H4 (cell line): Measurements from ENCODE around the gene DDX6. TPM values are rescaled to one million over a fixed set of nuclear protein-coding genes. Genes with fewer than 3 reads are reported as not detected.
"Not testable (repeated sequence)": the region's sequence is repeated elsewhere in the genome, so short reads cannot be mapped to it uniquely, and the experiment has no call there.

Source experiments
- DNase-seq: peaks from one replicate; pipeline ENCODE4 v3.0.0-alpha.2; 2015; ENCODE audit warnings: low spot score
- total RNA-seq: library from RNA; depleted of rRNA; stranded (reverse); fragments of >200 nt; shearing (Covaris generic); gene quantifications from 2 replicates; pipeline ENCODE4 v1.2.3, GENCODE V29; 2014

The DDX6 gene
- total RNA-seq, 1 experiment from 2014 or later, result 67.0 TPM

DNA sequence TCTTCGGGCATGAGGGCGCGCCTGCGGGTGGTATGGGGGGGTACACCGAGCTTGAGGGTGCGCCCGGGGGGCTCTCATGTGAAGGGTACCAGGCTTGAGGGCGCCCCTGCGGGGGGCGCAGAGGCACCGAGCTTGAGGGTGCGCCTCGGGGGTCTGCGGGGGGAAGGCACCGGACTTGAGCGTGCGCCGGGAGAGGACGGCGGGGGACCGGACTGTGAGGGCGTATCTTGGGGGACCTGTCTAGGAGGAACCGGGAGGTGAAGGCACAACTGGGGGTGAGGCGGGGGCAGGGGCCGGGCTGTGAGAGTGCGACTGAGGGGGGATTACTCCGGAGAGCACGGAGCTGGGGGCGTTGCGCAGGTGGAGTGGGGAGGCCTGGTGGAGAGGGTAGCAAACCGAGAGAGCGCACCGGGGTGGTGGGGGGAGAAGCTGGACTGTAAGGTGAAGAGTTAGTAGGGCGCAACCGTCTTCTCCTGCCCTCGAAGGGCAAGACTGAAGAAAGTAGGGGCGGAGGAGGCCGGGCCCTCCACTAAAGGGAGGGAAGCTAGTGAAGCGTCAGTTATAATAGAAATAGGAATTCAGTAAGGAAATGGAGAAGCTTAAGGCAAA, 1.1 kb upstream of the DDX6 start:
- DNase-seq, result no peak

DNA sequence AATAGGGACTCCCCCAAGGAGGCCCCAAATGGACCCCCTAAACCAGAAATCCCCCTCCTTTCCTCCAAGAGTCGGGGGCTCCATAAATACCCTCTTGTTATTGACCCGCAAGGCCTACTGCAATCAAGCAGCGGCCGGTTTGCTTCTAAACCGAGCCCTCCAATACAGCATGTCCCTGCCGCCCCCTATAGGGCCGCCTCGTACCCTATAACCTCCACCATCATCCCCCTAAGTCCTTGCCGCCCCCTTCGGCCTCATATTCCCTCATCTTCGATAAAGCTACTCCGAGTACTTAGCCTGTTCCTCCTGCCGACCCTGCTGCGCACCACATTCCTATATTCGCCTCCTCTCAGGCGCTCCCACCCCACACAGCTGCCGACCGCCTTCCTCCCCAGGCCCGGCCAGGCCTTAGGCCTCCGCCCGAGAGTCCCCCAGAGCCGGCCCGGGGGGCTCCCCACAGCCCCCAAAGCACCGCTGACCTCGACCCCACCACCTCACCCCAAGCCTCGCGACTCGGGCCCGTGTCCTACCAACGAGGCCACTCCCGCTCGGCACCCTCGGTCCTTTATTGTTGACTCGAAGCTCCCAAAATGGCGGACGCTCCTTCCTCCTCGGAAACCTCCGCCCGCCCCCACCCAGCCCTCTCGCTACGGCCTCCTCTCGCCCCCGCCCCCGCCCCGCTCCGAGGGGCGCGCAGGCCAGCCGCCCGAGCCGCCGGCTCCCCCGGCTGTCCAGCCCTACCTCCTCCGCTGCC, 430 bp downstream of the DDX6 start:
- DNase-seq, result peak; percentile 37

DNA sequence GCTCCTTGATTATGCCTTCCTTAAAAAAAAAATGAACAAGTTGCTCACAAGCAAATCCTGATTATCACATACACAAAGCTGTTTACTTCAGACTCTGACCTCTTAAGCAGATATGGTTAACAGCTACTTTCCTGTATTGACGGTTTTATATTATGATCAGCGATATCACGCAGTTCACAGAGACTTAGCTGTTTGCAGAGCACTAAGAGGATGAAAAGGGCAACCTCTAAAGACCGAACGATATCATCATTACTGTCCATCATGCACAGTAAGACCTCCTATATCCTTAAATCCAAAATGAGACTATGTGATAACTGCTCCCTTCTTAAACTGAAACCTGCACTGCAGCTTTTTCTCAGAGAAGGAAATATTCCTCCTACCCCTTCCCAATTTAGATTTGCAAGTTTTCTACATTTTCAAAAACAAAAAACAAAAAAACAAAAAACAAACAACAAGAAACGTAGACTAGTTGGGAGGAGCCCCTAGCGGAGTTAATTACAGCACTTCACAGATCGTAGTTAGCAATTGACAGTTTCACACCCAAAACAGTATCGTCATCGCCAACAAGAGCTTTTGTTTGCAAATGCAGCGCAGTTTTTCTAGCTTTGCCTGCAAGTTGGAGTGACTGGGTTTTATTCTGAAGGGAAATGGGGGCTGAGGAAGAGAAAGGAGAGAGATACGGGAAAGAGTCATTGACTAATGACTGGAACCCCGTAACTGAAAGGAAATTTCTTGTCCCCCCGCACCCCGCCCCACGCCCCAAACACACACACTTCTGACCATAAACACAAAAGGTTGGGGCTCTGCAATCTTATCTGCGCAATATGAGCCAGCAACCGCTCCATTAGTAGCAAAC, 1.2 kb downstream of the DDX6 start:
- no peak for DNase-seq

DNA sequence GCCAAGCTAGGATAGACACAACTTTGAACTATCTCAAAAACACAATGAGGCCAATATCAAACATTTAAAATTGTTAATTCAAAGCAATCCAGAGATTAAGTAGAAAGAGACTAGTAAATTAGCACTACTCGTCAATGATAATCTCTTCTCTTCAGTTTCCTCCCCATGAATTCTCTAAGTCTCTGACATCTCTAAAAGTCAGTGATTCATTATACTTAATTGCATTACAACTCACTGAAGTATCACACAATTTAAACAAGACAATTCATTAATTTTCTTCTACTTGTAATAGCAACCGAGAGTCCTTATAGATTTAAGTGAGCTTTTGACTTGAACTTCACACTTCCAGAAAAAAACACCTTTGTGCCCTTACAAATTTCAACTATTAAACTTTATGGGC, 4.3 kb downstream of the DDX6 start:
- DNase-seq, result no peak

DNA sequence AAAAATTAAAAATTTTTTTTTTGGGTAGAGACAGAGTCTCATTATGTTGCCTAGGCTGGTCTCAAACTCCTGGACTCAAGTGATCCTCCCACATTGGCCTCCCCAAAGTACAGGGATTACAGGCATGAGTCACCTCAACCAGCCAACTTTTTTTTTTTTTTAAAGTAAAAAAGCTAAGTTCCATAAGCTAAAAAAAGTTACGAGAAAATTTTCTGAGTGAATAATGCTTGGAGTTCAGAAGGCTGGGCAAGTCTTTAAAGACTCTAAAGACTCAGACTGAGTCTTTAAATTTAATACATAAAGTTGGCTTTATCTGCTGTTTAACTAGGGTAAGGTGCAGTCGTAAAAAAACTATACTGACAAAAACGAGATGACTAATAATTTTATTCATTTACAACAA, 5.6 kb downstream of the DDX6 start:
- peak; percentile 15 for DNase-seq

DNA sequence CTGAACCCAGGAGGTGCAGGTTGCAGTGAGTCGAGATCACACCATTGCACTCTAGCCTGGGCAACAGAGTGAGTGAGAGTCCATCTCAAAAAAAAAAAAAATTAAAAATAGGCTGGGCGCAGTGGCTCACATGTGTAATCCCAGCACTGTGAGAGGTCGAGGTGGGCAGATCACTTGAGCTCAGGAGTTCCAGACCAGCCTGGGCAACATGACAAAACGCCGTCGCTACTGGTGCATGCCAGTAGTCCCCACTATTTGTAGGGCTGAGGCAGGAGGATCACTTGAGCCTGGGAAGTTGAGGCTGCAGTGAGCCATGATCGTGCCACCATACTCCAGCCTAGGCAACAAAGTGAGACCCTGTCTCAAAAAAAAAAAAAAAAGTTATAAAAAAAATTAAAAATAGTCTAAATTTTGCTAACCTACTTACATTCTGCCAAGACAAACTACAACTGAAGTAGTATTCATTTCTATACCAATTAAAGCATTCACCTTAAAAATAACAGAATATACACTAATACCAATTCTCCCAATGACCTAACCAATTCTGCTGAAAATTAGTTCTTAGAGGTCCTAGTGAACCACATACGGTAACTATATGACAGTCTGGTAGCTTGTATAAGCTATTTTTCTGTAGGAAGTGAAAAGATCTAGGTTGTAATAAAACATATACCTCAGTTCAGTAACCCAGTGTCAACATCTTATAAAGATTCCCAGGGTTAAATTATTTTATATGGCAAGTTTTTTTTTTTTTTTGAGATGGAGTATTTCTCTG, 7.1 kb downstream of the DDX6 start:
- DNase-seq, result no peak

DNA sequence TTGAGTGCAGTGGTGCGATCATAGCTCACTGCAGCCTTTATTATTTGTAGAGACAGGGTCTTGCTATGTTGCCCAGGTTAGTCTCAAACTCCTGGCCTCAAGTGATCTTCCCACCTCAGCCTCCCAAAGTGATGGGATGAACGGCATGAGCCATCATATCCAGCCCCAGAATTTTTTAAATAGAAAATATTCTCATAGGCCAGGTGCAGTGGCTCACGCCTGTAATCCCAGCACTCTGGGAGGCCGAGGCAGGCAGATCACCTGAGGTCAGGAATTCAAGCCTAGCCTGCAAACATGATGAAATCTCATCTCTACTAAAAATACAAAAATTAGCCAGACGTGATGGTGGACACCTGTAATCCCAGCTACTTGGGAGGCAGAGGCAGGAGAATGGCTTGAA, 7.6 kb downstream of the DDX6 start:
- not testable (repeated sequence) for DNase-seq

DNA sequence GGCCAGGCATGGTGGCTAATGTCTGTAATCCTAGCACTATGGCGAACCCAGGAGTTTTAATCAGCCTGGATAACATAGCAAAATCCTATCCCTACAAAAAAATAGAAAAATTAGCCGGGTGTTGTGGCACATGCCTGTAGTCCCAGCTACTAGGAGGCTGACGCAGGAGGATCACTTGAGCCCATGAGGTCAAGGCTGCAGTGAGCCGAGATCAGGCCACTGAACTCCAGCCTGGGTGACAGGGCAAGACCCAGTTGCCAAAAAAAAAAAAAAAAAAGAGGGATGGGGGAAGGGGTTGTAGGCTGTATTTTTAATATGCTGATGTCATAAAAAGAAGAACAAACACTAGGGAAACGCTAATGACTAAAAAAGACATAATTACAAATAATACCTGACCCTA, 12.1 kb downstream of the DDX6 start:
- DNase-seq, result no peak

DNA sequence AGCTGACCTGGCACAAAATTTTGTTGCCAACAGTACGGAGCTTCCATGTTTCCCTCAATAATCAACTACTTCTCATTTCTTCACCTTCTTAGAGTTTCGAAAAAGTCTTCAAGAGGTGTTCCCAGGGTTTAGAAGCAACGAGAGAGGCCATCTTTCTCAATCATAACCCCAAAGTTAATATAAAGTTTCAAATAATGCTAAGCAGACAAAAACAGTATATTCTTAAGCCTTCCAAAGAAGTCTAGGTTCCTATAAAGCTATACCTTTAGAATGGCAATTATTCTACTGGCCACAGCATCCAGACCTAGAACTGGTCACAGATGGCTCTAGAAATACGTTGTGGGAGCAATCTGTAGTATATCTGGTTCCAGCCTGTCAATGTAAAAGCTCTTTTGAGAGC, 16.9 kb downstream of the DDX6 start:
- no peak for DNase-seq

DNA sequence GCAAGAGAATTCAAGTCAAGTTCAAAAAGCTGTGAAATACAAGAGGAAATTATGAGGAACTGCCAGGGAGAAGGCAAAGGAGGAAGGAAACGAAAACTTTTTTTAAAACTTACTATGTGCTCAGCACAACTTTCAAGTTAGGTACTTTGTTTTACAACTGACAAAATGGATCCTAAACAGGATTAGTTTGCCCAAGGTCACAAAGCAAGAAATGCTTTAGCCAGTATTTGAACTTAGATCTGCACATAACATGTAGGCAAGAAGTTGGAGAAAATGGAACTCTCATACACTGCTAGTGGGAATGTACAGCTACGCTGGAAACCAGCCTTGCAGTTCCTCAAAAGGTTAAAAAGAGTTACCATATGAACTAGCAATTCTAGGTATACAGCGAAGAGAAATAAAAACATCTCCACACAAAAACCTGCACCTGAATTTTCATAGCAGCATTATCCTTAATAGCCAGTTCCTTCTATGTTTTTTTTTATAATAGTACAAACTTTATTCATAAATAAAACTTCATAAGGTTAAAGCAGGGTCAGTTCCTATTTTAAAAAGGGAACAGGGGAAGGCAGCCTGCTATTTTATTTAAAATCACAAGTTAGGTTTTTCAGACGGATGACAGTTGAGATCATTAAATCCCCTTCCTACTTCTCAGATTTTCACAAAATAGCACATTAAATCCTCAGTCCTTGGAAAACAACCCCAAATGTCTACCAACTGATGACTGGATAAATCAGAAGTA, 19.2 kb downstream of the DDX6 start:
- no peak for DNase-seq

DNA sequence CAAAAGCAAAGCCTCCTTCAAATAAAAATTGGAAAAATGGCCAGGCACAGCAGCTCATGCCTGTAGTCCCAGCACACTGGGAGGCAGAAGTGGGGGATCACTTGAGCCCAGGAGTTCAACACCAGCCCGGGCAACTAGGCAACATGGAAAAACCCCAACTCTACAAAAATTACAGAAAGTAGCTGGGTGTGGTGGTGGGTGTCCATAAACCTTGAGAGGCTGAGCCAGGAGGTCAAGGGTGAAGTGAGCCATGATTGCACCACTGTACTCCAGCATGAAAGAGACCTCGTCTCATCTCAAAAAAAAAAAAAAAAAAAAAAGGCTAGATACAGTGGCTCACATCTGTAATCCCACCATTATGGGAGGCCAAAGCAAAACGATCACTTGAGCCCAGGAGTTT, 22.3 kb downstream of the DDX6 start:
- DNase-seq, result no peak

DNA sequence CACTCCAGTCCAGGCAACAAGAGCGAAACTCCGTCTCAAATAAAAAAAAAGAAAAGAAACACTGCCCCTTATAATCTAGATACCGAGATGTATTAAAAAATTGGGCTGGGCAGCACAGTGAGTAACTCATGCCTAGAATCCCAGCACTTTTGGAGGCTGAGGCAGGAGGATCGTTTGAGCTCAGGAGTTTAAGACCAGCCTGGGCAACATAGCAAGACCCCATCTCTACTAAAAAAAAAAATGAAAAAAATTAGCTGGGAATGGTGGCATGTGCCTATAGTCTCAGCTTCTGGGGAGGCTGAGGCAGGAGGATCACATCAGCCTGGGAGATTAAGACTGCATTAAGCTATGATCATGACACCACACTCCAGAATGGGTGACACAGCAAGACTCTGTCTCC, 24.9 kb downstream of the DDX6 start:
- no peak for DNase-seq

DNA sequence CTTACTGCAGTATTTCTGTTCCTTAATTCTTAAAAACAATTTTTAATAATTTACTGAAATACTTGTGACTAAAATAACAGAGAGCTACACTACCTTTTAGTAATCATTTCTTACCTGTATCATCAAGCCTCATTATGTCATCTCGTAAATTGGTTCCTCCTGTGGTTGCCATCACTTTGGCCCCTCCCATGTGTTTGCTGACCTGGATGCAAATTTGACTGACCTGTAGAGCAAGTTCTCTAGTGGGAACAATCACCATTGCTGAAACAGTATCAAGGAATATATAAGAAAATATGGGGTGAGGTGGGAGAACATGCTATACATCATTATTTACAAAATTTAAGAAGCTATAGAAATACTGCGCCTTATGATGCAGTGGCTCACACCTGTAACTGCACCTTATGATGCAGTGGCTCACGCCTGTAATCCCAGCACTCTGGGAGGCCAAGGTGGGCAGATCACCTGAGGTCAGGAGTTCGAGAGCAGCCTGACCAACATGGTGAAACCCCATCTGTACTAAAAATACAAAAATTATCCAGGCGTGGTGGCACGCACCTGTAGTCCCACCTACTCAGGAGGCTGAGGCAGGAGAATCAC, 25.8 kb downstream of the DDX6 start:
- not testable (repeated sequence) for DNase-seq

DNA sequence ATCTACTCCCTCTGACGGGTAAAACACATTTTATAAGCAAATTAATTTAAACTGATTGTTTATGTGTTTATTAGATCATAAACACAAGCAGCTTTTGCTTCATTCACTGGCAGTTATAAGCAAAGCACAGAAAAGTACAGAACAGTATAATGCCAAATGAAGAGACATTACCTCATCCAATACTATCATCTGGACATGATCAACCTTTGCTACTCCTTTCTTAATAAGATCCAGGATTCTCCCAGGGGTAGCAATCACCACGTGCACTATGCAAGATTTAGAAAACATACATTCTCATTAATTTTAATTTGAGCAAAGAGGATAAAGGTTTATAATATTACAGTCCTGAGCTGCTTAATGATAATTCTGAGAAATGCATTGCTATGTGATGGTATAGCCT, 27.9 kb downstream of the DDX6 start:
- DNase-seq, result no peak

DNA sequence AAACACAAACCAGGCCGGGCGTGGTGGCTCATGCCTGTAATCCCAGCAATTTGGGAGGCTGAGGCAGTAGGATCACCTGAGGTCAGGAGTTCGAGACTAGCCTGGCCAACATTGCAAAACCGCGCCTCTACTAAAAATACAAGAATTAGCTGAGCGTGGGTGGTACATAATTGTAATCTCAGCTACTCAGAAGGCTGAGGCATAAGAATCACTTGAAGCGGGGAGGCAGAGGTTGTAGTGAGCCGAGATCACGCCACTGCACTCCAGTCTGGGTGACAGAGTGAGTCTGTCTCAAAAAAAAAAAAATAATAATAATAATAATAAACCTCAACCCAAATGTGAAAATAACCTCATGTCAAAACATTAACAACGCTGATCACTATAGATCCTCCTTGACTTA, 29.0 kb downstream of the DDX6 start:
- not testable (repeated sequence) for DNase-seq

DNA sequence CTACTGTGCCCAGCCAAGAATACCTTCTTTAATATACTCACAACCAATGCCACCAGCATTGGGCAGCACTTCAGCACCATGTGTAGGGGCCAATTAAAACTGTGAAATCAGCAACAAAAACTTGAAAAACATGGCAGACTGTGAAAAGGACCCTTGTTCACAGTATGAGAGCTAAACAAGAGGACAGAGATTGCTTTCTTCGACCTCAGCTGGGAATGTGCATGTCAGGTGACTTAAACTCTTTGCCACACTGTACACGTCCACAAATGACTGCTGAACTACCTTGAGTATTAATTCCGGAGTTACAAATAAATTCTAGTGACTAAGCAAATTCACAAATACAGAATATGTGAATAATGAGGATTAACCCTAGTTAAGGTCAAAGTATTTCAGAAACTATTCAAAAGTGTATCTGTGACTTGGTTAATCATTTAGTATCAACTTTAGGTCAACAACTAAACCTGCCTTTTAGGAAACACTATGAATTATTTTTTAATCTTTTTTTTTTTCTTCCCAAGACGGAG, 33.0 kb downstream of the DDX6 start:
- no peak for DNase-seq

DNA sequence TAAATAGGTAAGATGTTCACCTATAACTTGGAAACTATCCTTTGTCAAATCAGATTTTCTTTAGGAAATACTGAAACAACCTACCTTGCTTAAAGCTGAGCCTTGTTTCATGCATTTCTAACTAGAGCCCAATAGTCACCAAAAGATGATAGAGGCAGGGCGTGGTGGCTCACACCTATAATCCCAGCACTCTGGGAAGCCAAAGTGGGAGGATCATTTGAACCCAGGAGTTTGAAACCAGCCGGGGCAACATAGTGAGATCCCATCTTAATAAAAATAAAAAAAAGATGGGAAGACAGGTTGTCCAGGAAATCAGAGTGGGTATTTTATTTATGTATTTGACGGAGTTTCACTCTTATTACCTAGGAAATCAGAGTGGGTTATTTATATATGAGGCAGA, 38.3 kb downstream of the DDX6 start:
- no peak for DNase-seq

DNA sequence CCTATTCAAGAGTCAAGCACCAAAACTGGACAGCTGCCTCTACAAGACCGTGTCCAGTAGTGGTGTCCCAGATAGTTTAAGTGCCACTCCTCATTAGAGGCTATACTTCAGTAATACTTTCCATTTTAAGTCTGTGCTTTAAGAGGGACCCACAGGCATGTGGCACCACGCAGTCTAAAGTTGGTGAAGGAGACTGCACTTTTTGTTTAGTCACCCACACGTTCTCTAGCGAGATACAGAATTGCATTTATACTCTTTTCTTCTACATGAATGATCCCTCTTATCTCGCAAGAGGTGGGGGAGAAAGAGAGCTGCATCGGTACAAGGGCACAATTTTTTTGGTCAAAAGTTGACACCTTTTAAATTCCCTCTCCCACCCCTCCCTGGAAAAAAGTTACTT, 41.5 kb downstream of the DDX6 start:
- no peak for DNase-seq

DNA sequence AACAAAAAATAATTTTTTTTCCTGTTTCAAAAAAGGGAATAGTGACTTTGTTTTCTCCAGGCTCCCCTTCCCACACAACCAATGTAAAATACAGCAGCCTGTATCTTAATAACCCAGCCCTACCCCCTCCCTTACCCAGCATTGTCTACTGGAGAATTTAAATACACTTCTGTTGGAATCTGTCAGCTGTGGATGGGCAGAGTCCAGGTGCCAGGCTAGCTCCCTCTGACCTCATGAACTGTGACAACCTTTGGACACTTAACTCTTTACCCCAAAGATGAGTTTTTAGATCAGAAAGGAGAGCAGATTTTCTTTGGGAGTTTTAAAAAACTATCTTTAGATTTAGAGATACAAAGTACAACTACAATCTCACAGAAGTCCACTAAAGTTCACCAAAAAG, 42.9 kb downstream of the DDX6 start:
- DNase-seq, result no peak

DNA sequence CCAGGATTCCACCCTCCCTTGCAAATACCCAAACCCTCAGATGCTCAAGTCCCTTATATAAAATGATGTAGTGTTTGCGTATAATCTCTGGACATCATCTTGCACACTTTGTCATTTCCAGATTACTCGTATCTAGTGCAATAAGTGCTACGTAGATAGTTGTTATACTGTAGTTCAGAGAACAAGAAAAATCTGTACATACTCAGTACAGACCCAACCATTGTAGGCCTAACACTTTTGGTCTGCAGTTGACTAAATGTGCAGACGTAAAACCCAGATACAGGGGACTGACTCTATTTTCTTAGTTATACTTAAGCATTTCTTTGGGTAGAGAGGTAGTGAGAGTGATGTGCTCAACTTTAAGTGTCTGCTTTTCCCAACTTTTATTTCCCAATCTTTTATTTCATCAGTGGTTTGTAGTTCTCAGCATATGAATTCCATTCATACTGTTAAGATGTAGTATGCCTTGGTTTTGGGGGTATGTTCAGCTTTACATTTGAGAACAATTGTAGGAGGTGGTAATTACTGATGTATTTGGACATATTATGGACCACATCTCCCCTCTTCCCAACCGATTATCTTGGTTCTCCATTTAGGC, 43.9 kb downstream of the DDX6 start:
- DNase-seq, result no peak
